Activated T-cell treated with anti-CD3 and anti-CD28 coated beads, Interleukin-2, amount 50 U/mL, for 4 hours (primary cell): ENCODE data around the gene DSCAML1. TPM values are rescaled to one million over a fixed set of nuclear protein-coding genes. Genes with fewer than 3 reads are reported as not detected.

Experiments
- ATAC-seq, 2 donors: fragments of 200-7000 bp; cut with Tn5 transposase; one replicate each; pipeline ENCODE4 v1.10.0; 2021
- DNase-seq: peaks from one replicate; pipeline ENCODE4 v3.0.0-alpha.2; 2020
- H3K27me3 Mint-ChIP-seq: one replicate; pipeline ENCODE4 v1.8.0; 2021; ENCODE audit warnings: low read depth, mixed read lengths
- H3K36me3 Mint-ChIP-seq: one replicate; pipeline ENCODE4 v1.8.0; 2022; ENCODE audit warnings: mixed read lengths; ENCODE audit not compliant: insufficient read depth
- H3K4me1 Mint-ChIP-seq: one replicate; pipeline ENCODE4 v1.8.0; 2021; ENCODE audit warnings: low read depth, mixed read lengths
- H3K4me3 Mint-ChIP-seq: one replicate; pipeline ENCODE4 v1.8.0; 2021; ENCODE audit warnings: mild to moderate bottlenecking, moderate library complexity, mixed read lengths
- H3K9me3 Mint-ChIP-seq: one replicate; pipeline ENCODE4 v1.8.0; 2021; ENCODE audit warnings: mixed read lengths
- total RNA-seq, 3 donors: library from RNA; stranded (reverse); gene quantifications; one replicate each; pipeline ENCODE4 v1.2.1, GENCODE V29; 2021

DSCAML1 gene
- total RNA-seq, 3 donors from 2014 or later = not detected

- no peak for ATAC-seq
- H3K4me1 Mint-ChIP-seq = no peaks in the 10 kb centered on the region
- no peak for DNase-seq
- H3K4me3 Mint-ChIP-seq = no peak overlapping the region
- H3K27me3 Mint-ChIP-seq = peaks cover 17% of the 10 kb centered on the region
- no peaks in the 10 kb centered on the region for H3K9me3 Mint-ChIP-seq
- H3K36me3 Mint-ChIP-seq = no peaks in the 10 kb centered on the region
These were observed 358.5 kb downstream of the DSCAML1 start for GRCh38 chr11:117438371-117439000.

GRCh38 chr11:117437791-117438130 is 359.3 kb downstream of the DSCAML1 start:
- Mint-ChIP-seq H3K4me1 (no peaks in the 10 kb centered on the region), H3K9me3 (no peaks in the 10 kb centered on the region), H3K36me3 (no peaks in the 10 kb centered on the region), H3K27me3 (peaks cover 17% of the 10 kb centered on the region), H3K4me3 (no peak overlapping the region)
- no peak for DNase-seq
- ATAC-seq = no peak

DNA sequence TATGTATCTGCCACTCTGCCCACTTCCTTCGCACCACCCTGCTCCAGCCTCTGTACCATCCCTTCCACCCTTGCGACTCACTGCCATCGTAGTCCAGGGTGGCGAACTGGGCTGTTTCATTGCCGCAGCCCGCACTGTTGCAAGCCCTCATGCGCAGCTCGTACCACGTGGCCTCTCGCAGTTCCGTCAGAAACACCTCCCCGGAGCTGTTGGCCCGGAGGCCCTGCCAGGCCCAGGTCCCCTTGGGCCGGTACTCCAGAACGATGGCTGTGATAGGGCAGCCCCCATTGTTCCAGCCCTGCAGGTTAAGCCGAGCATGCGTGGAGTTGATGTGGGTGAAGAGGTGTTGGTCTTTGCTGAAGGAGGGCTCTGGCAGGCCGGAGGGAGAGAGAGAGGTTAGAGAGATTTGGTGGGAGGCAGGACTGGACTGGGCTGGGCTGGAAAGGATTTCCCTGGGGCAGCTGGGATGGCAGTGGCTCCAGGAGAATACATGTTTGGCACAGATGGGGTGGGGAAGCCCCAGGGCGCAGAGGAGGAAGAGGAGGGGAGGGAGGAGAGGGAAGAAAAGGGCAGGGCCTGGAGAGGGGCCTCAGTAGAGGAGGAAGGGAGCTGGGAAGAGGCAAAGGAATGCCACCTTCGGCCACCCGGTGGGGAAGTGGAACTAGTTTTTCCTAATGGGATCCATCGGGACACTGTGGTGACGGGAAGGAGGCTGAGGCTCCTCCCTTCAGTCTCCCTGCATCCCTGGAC is 359.8 kb downstream of the DSCAML1 start:
- Mint-ChIP-seq H3K4me3 (no peak overlapping the region), H3K27me3 (peaks cover 15% of the 10 kb centered on the region), H3K4me1 (no peaks in the 10 kb centered on the region), H3K36me3 (no peaks in the 10 kb centered on the region), H3K9me3 (no peaks in the 10 kb centered on the region)
- DNase-seq (no peak), ATAC-seq (no peak)

GRCh38 chr11:117435326-117435725 is 361.7 kb downstream of the DSCAML1 start:
- no peaks in the 10 kb centered on the region for H3K36me3 Mint-ChIP-seq
- peaks cover 12% of the 10 kb centered on the region for H3K27me3 Mint-ChIP-seq
- DNase-seq (no peak), ATAC-seq (no peak)
- H3K9me3 Mint-ChIP-seq = no peaks in the 10 kb centered on the region
- no peak overlapping the region for H3K4me3 Mint-ChIP-seq
- no peaks in the 10 kb centered on the region for H3K4me1 Mint-ChIP-seq

GRCh38 chr11:117434481-117434880 is 362.5 kb downstream of the DSCAML1 start:
- H3K27me3 Mint-ChIP-seq = peaks cover 12% of the 10 kb centered on the region
- H3K4me3 Mint-ChIP-seq = no peak overlapping the region
- H3K9me3 Mint-ChIP-seq = no peaks in the 10 kb centered on the region
- no peak for ATAC-seq
- H3K4me1 Mint-ChIP-seq = no peaks in the 10 kb centered on the region
- DNase-seq = no peak
- H3K36me3 Mint-ChIP-seq = no peaks in the 10 kb centered on the region

DNA sequence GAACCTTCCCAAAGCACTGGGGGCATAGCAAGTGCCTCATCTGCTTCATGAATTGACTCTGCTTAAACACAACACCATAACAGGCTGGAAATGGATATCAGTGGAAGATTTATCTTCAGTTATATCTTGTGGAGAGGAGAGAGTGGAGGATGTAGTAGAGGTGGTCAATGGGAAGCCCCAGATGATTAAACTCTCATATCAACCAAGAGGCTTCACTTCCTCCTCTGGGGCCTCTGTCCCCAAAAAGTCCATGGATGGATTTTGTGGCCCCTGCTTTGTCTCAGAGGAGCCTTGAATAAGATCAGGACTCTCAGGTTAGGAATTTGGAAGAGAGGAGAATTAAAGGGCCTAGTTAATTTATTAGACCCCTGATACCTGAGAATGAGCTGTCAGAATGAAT is 363.3 kb downstream of the DSCAML1 start:
- DNase-seq (no peak), ATAC-seq (no peak)
- Mint-ChIP-seq H3K9me3 (no peaks in the 10 kb centered on the region), H3K27me3 (peaks cover 9% of the 10 kb centered on the region), H3K4me1 (no peaks in the 10 kb centered on the region), H3K4me3 (no peak overlapping the region), H3K36me3 (no peaks in the 10 kb centered on the region)

DNA sequence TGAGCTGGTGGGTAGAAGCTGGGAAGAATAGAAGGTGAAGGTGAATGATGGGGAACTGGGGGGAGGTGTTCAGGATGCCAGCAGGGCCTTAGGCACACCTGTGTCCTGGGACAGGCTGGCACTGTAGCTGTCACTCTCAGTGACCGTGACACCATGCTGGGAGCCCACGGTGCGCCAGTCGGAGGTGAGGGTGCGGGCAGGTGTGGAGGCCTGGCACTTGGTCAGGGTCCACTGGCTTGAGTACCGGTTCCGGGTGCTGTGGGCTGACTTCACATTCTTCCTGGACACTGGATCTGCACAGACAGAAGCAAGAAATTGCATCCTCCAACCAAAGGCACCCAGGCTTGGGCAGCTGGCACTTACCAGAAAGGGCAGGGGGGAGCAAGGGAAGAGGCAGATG is 365.6 kb downstream of the DSCAML1 start:
- H3K4me1 Mint-ChIP-seq = no peaks in the 10 kb centered on the region
- DNase-seq (no peak), ATAC-seq (no peak)
- no peak overlapping the region for H3K4me3 Mint-ChIP-seq
- H3K36me3 Mint-ChIP-seq = no peaks in the 10 kb centered on the region
- H3K27me3 Mint-ChIP-seq = no peaks in the 10 kb centered on the region
- no peaks in the 10 kb centered on the region for H3K9me3 Mint-ChIP-seq

GRCh38 chr11:117430293-117430955 is 366.6 kb downstream of the DSCAML1 start:
- Mint-ChIP-seq H3K27me3 (no peaks in the 10 kb centered on the region), H3K4me3 (no peak overlapping the region), H3K36me3 (no peaks in the 10 kb centered on the region), H3K9me3 (no peaks in the 10 kb centered on the region), H3K4me1 (no peaks in the 10 kb centered on the region)
- DNase-seq (no peak), ATAC-seq (no peak)

GRCh38 chr11:117428856-117429229 is 368.2 kb downstream of the DSCAML1 start:
- Mint-ChIP-seq H3K4me1 (no peaks in the 10 kb centered on the region), H3K4me3 (no peak overlapping the region), H3K9me3 (no peaks in the 10 kb centered on the region), H3K36me3 (no peaks in the 10 kb centered on the region), H3K27me3 (no peaks in the 10 kb centered on the region)
- no peak for DNase-seq
- ATAC-seq = no peak

- Mint-ChIP-seq H3K27me3 (no peaks in the 10 kb centered on the region), H3K9me3 (no peaks in the 10 kb centered on the region), H3K36me3 (no peaks in the 10 kb centered on the region), H3K4me3 (no peak overlapping the region), H3K4me1 (no peaks in the 10 kb centered on the region)
- DNase-seq = no peak
- ATAC-seq = no peak
These were observed 368.7 kb downstream of the DSCAML1 start for GRCh38 chr11:117428186-117428855.

DNA sequence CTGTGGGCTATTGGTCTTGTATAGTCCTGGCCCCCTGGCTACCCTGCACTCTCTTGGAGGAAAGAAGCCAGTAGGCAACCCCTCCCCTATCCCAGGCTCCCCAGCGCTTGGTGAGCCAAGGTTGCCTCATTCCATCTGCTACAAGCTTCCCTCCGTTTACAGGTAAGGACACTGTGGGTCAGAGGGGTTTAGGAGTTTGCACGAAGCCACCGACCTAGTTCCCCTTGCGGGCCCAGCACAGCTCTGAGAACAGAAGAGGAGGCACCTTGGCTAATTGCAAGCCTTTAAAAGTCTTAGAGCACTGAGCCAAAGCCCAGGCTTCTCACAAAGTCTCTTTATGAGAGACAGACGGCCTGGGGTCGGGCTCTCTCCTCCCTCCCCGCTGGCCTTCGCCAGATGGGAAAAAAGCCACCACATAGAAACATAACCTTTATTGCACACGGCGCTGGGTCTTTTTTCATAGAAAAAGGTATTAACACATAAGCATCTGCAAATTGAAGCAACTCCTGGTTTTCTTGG is 369.6 kb downstream of the DSCAML1 start:
- H3K4me3 Mint-ChIP-seq = no peak overlapping the region

GRCh38 chr11:117426941-117427340 is 370.1 kb downstream of the DSCAML1 start:
- H3K36me3 Mint-ChIP-seq = no peaks in the 10 kb centered on the region
- H3K4me3 Mint-ChIP-seq = no peak overlapping the region
- DNase-seq = no peak
- no peaks in the 10 kb centered on the region for H3K4me1 Mint-ChIP-seq
- H3K9me3 Mint-ChIP-seq = no peaks in the 10 kb centered on the region
- H3K27me3 Mint-ChIP-seq = no peaks in the 10 kb centered on the region
- no peak for ATAC-seq

More for the DNA sequence above, 369.6 kb downstream of the DSCAML1 start:
- Mint-ChIP-seq H3K4me1 (no peaks in the 10 kb centered on the region), H3K36me3 (no peaks in the 10 kb centered on the region), H3K27me3 (no peaks in the 10 kb centered on the region), H3K9me3 (no peaks in the 10 kb centered on the region)
- no peak for DNase-seq
- ATAC-seq = no peak

GRCh38 chr11:117426297-117426685 is 370.7 kb downstream of the DSCAML1 start:
- no peaks in the 10 kb centered on the region for H3K36me3 Mint-ChIP-seq
- H3K9me3 Mint-ChIP-seq = no peaks in the 10 kb centered on the region
- peak; percentile 69 for DNase-seq
- no peaks in the 10 kb centered on the region for H3K4me1 Mint-ChIP-seq
- no peak overlapping the region for H3K4me3 Mint-ChIP-seq
- peak; percentile 59 to 66 for ATAC-seq
- no peaks in the 10 kb centered on the region for H3K27me3 Mint-ChIP-seq

- H3K27me3 Mint-ChIP-seq = no peaks in the 10 kb centered on the region
- H3K4me3 Mint-ChIP-seq = no peak overlapping the region
- DNase-seq (no peak), ATAC-seq (no peak)
- H3K4me1 Mint-ChIP-seq = no peaks in the 10 kb centered on the region
- H3K36me3 Mint-ChIP-seq = no peaks in the 10 kb centered on the region
- H3K9me3 Mint-ChIP-seq = no peaks in the 10 kb centered on the region
These were observed 371.2 kb downstream of the DSCAML1 start for GRCh38 chr11:117425679-117426296.
